Measurements from ENCODE around the gene KLK7.

Gene KLK7

DNA sequence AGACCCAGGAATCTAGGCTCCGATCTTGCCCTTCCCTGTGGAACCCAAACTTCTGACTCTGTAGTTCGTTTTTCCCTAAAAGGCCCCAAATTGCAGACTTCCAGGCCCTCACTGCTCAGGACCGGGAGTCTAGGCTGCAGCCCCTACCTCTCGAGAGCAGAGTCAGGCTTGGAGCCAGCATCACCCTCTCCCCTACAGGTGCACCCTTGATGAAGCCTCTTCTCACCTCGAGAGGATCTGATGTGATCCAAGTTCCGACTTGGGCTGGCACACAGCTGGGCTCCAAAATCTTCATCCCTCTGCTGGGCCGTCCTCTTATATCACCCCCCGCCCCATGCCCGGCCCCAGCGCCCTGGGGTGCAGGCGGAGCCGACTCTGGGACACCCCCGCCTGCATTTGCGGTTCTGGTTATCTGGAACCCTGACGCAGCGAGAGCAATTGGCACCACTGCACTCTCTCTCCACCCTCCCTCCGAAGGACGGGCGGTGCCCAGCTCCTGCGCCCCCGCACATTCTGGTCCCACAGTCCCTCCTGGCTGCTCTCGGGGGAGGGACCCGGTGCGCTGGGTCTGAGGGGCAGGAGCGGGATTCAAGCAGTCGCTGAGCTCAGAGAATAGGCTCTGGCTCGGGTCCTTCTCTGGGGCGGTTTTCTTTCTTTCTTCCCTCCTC is at the start of gene KLK7:
KLK7 (minus strand) TSS at position 293 of the 668 bp plus-strand sequence. CDS start 1,518 bp downstream, outside the sequence.
- H3K4me3 ChIP-seq (ENCODE audit: low read length), result peak within 1 kb of the TSS; percentile 21; the same call in 1 of the 2 replicates
- H3K4me1 ChIP-seq (ENCODE audit: control insufficient read depth, insufficient read depth, low read length), result peaks cover 1% of the 10 kb centered on the region
- H3K9me3 ChIP-seq (ENCODE audit: control insufficient read depth, insufficient read depth, low read length), result no peaks in the 10 kb centered on the region
- no peak within 1 kb of the TSS for H3K27ac ChIP-seq (ENCODE audit: low read length)
- H3K27me3 ChIP-seq (ENCODE audit: control insufficient read depth, insufficient read depth, low read length), result no peaks in the 10 kb centered on the region
- WGBS (ENCODE audit: insufficient coverage, insufficient read length), result no CpG with 5 or more reads among the region's 28 CpGs
- no peaks in the 10 kb centered on the region for H3K36me3 ChIP-seq (ENCODE audit: control insufficient read depth, insufficient read depth, low read length)
- no peak for DNase-seq (ENCODE audit: low read depth, low spot score)

DNA sequence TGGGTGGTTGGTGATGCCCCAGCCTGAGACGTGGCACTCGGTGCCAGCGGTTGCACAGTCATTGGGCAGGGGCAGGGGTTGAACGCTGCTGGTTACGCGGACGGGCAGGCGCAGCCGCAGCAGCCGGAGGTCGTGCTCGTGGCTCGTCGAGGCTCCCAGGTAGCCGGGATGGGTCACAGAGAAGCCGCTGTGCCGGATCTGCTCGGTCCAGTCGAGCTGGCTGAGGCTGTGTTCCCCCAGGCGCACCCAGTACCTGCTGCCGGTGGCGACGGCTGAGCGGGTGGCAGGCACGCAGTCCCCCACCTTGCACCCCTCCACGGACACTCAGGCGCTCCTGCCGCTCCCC is 48.1 kb upstream of the KLK7 start:
- Histone ChIP-seq H3K27ac (ENCODE audit: low read length) (no peak overlapping the region), H3K9me3 (ENCODE audit: control insufficient read depth, insufficient read depth, low read length) (no peaks in the 10 kb centered on the region), H3K36me3 (ENCODE audit: control insufficient read depth, insufficient read depth, low read length) (no peaks in the 10 kb centered on the region), H3K4me3 (ENCODE audit: low read length) (no peak overlapping the region), H3K4me1 (ENCODE audit: control insufficient read depth, insufficient read depth, low read length) (no peaks in the 10 kb centered on the region; the same call in 1 of the 2 replicates), H3K27me3 (ENCODE audit: control insufficient read depth, insufficient read depth, low read length) (no peaks in the 10 kb centered on the region)
- WGBS (ENCODE audit: insufficient coverage, insufficient read length), result no CpG with 5 or more reads among the region's 28 CpGs
- DNase-seq (ENCODE audit: low read depth, low spot score), result no peak

DNA sequence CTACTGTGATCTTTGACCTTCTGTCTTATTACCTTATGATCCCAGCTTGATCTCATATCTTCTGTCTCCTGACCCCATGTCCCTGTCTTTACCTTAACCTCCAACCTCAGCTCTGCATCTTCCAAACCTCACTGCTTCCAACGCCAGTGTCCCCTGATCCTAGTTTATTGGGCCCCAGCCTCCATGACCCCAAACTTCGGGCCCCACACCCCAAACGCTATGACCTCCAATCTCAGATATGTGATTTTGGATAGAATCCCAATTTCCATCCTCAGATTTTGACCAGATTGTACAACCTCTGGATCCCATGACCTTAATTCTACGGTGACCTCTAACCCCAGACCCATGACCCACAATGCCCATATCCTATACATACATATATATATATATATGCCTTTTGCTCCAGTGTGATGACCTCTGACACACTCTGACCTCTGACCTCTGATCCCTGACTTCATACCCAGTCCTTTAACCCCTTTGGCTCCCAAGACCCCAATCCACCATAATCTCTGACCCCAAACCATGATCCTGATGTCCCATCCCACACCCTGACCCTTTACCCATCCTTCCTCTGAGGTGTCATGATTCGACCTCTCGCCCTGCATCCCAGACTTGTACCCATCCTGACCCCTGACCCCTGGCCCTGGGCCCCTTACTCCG is 47.6 kb upstream of the KLK7 start:
- Histone ChIP-seq H3K4me3 (ENCODE audit: low read length) (no peak overlapping the region), H3K27me3 (ENCODE audit: control insufficient read depth, insufficient read depth, low read length) (no peaks in the 10 kb centered on the region), H3K4me1 (ENCODE audit: control insufficient read depth, insufficient read depth, low read length) (no peaks in the 10 kb centered on the region; the same call in 1 of the 2 replicates), H3K27ac (ENCODE audit: low read length) (no peak overlapping the region), H3K9me3 (ENCODE audit: control insufficient read depth, insufficient read depth, low read length) (no peaks in the 10 kb centered on the region), H3K36me3 (ENCODE audit: control insufficient read depth, insufficient read depth, low read length) (no peaks in the 10 kb centered on the region)
- no CpG with 5 or more reads among the region's 7 CpGs for WGBS (ENCODE audit: insufficient coverage, insufficient read length)
- DNase-seq (ENCODE audit: low read depth, low spot score), result no peak

DNA sequence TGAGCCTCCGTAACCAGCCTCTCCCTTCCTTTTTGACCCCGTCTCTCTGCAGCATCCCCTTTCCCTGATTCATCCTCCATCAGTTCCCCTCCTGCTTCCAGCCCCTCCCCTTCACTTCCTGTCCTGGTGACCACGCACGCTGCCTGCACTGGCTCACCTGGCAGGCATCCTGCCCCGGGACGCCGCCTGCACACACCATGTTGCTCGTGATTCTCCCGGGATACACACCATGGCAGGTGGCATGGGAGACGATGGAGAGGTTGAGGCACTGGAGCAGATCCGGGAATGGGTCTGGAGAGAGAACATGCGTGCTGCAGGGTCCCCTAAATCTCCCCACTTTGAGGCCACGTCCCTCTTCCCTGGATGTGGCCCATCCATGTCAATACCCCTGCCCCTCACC is 46.9 kb upstream of the KLK7 start:
- H3K9me3 ChIP-seq (ENCODE audit: control insufficient read depth, insufficient read depth, low read length), result no peaks in the 10 kb centered on the region
- no CpG with 5 or more reads among the region's 13 CpGs for WGBS (ENCODE audit: insufficient coverage, insufficient read length)
- no peak overlapping the region for H3K4me3 ChIP-seq (ENCODE audit: low read length)
- H3K4me1 ChIP-seq (ENCODE audit: control insufficient read depth, insufficient read depth, low read length), result peaks cover 2% of the 10 kb centered on the region; the same call in 1 of the 2 replicates
- no peak for DNase-seq (ENCODE audit: low read depth, low spot score)
- H3K27me3 ChIP-seq (ENCODE audit: control insufficient read depth, insufficient read depth, low read length), result no peaks in the 10 kb centered on the region
- no peak overlapping the region for H3K27ac ChIP-seq (ENCODE audit: low read length)
- no peaks in the 10 kb centered on the region for H3K36me3 ChIP-seq (ENCODE audit: control insufficient read depth, insufficient read depth, low read length)

DNA sequence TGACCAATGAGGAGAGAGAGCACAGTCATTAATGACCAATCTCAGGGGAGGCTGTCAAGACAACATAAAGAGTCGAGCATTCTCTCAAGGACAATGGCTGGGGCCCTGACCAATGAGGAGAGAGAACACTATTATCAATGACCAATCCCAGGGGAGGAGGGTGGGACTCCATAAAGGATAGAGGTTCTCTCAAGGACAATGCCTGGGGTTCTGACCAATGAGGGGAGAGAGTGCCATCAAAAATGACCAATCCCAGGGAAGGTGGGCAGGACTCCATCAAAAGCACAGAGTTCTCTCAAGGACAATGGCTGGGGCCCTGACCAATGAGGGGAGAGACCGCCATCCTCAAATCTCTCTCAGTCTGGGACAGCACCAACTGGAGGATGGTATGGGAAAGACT is 46.0 kb upstream of the KLK7 start:
- H3K4me3 ChIP-seq (ENCODE audit: low read length), result no peak overlapping the region
- no peak overlapping the region for H3K27ac ChIP-seq (ENCODE audit: low read length)
- H3K27me3 ChIP-seq (ENCODE audit: control insufficient read depth, insufficient read depth, low read length), result no peaks in the 10 kb centered on the region
- DNase-seq (ENCODE audit: low read depth, low spot score), result no peak
- WGBS (ENCODE audit: insufficient coverage, insufficient read length), result no CpG with 5 or more reads among the region's 2 CpGs
- H3K9me3 ChIP-seq (ENCODE audit: control insufficient read depth, insufficient read depth, low read length), result no peaks in the 10 kb centered on the region
- peaks cover 2% of the 10 kb centered on the region; the same call in 1 of the 2 replicates for H3K4me1 ChIP-seq (ENCODE audit: control insufficient read depth, insufficient read depth, low read length)
- no peaks in the 10 kb centered on the region for H3K36me3 ChIP-seq (ENCODE audit: control insufficient read depth, insufficient read depth, low read length)

DNA sequence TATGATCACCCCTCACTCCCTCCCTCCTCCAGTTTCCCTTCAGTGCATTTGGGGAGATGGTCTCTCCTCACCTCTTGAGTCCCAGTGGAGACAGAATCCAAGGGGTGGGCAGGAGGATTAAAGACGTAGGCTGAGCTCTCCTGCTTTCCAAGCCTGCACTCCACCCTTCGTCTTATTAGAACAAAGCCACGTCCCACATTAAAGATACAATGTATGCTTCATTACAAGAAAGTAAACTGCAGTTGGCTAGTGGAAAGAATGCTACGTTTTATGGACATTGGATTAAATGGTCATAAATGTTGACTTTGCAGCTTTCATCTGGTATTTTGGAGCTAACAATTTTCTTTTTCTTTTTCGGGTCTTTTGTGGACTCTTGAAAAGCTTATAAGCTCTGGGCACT is 44.2 kb upstream of the KLK7 start:
- no CpG with 5 or more reads among the region's 5 CpGs for WGBS (ENCODE audit: insufficient coverage, insufficient read length)
- Histone ChIP-seq H3K27me3 (ENCODE audit: control insufficient read depth, insufficient read depth, low read length) (no peaks in the 10 kb centered on the region), H3K4me3 (ENCODE audit: low read length) (no peak overlapping the region), H3K36me3 (ENCODE audit: control insufficient read depth, insufficient read depth, low read length) (no peaks in the 10 kb centered on the region), H3K4me1 (ENCODE audit: control insufficient read depth, insufficient read depth, low read length) (peaks cover 2% of the 10 kb centered on the region; the same call in 1 of the 2 replicates), H3K27ac (ENCODE audit: low read length) (no peak overlapping the region), H3K9me3 (ENCODE audit: control insufficient read depth, insufficient read depth, low read length) (no peaks in the 10 kb centered on the region)
- DNase-seq (ENCODE audit: low read depth, low spot score), result no peak

DNA sequence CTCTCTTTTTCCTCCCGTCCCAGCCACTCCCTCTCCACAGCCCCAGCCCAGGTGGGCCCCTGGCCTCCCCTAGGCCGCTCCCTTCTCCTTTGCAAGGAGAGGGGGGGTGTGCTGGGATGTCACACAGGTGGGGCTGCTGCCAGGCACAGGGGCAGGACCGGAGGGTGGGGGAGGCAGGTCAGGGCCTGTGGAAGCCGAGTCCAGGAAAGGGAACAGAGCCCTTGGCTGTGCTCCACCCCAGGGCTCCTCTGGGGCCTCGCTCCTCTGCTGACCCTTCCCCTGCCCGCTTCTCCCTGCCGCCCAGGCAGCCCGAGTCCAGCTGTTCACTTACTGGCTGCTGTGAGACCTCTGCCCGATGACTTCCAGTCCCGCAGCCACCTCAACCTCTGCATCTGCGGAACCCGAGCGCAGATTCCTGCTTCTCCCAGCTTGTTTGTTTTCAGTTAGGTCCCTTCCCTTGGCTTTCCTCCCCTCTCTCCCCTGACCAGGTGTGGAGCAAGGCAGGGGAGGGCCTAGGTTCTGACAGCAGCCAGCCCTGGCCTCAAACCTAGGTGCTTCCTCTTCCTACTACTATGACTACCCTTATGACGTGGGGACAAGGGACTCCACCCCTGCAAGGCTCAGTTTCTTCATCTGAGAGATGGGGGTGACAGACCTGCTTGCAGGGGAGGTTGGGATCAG is 43.5 kb upstream of the KLK7 start:
- no CpG with 5 or more reads among the region's 14 CpGs for WGBS (ENCODE audit: insufficient coverage, insufficient read length)
- no peaks in the 10 kb centered on the region for H3K27me3 ChIP-seq (ENCODE audit: control insufficient read depth, insufficient read depth, low read length)
- peaks cover 2% of the 10 kb centered on the region; the same call in 1 of the 2 replicates for H3K4me1 ChIP-seq (ENCODE audit: control insufficient read depth, insufficient read depth, low read length)
- H3K27ac ChIP-seq (ENCODE audit: low read length), result no peak overlapping the region
- H3K36me3 ChIP-seq (ENCODE audit: control insufficient read depth, insufficient read depth, low read length), result no peaks in the 10 kb centered on the region
- H3K4me3 ChIP-seq (ENCODE audit: low read length), result no peak overlapping the region; the same call in 1 of the 2 replicates
- DNase-seq (ENCODE audit: low read depth, low spot score), result no peak
- H3K9me3 ChIP-seq (ENCODE audit: control insufficient read depth, insufficient read depth, low read length), result no peaks in the 10 kb centered on the region

DNA sequence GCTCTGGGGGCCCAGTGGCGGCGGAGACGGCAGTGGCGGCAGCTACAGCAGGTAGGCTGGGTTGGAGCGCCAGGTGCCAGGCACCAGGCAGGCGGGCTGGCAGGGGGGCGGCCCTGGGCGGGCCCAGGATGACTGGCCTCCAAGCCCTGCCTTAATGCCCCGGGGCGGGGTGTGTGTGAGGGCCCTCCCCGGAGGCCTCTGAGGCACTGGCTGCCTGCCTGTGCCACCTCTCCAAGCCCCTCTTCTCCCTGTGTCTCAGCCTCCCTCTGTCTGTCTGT is 42.8 kb upstream of the KLK7 start, which contains the start of gene KLK11:
KLK11 (minus strand) TSS at position 63 of the 278 bp plus-strand sequence. CDS start 985 bp downstream, outside the sequence.
- no peaks in the 10 kb centered on the region for H3K36me3 ChIP-seq (ENCODE audit: control insufficient read depth, insufficient read depth, low read length)
- H3K9me3 ChIP-seq (ENCODE audit: control insufficient read depth, insufficient read depth, low read length), result no peaks in the 10 kb centered on the region
- WGBS (ENCODE audit: insufficient coverage, insufficient read length), result no CpG with 5 or more reads among the region's 11 CpGs
- DNase-seq (ENCODE audit: low read depth, low spot score), result no peak
- no peak within 1 kb of the TSS for H3K27ac ChIP-seq (ENCODE audit: low read length)
- H3K27me3 ChIP-seq (ENCODE audit: control insufficient read depth, insufficient read depth, low read length), result no peaks in the 10 kb centered on the region
- H3K4me3 ChIP-seq (ENCODE audit: low read length), result no peak within 1 kb of the TSS; the same call in 1 of the 2 replicates
- peaks cover 2% of the 10 kb centered on the region; the same call in 1 of the 2 replicates for H3K4me1 ChIP-seq (ENCODE audit: control insufficient read depth, insufficient read depth, low read length)

DNA sequence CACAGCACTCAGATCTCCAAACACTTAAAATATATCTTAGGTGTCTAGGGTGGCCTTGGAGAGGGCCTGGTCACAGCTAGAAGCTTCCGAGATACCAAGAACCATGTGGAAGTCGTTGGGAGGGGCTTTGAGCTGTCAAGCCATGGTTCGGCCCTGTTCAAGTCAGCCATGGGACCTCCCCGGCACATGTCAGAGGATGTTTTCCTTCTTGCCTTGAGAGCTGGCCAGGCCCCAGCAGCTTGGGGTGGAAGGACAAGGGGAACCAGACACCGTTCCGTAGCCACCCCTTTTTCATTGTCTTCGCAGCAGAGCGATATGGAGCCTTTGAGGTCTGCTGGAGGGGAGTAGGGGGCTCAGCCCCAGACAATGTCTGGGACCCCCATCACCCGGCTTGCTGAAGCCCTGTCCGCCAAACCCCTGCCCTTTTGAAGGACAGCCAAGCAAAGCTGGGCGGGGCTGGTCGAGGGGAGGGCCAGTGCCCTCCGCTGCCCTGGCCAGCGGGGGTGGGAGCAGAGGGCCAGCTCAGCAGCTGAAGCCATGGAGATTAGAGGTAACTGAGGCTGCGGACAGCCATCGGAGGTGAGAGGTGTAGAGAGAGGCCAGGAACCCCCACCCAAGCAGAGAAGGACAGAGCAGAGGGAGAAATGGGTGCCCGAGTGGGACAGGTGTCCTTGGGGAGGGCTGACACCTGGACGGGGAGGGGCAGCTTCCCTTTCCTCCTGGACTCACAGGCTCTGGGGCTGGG is 42.3 kb upstream of the KLK7 start:
- H3K36me3 ChIP-seq (ENCODE audit: control insufficient read depth, insufficient read depth, low read length), result no peaks in the 10 kb centered on the region
- no peaks in the 10 kb centered on the region for H3K27me3 ChIP-seq (ENCODE audit: control insufficient read depth, insufficient read depth, low read length)
- no peak overlapping the region for H3K27ac ChIP-seq (ENCODE audit: low read length)
- no peak overlapping the region for H3K4me3 ChIP-seq (ENCODE audit: low read length)
- no peaks in the 10 kb centered on the region for H3K9me3 ChIP-seq (ENCODE audit: control insufficient read depth, insufficient read depth, low read length)
- DNase-seq (ENCODE audit: low read depth, low spot score), result no peak
- H3K4me1 ChIP-seq (ENCODE audit: control insufficient read depth, insufficient read depth, low read length), result peaks cover 2% of the 10 kb centered on the region; the same call in 1 of the 2 replicates
- WGBS (ENCODE audit: insufficient coverage, insufficient read length), result no CpG with 5 or more reads among the region's 18 CpGs

DNA sequence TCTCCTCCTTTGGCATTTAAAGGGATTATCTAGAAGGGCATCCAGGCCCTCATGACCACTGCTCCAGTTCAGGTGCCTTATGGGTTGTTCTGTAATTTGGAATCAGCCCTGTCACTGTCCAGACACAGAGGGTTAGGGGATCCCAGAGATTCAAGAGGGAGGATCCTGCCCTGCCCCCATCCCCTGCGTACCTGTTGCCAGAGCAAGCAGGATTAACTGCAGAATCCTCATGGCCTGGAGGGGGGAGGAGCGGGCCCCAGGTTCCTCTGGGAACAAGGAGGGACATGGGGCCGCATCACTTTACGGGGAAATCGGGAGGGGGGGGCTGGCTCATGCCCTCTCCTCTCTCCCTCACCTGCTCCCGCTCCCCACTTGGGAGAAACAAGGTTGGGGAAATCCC is 41.7 kb upstream of the KLK7 start:
- no CpG with 5 or more reads among the region's 6 CpGs for WGBS (ENCODE audit: insufficient coverage, insufficient read length)
- Histone ChIP-seq H3K4me3 (ENCODE audit: low read length) (no peak overlapping the region), H3K27ac (ENCODE audit: low read length) (no peak overlapping the region), H3K36me3 (ENCODE audit: control insufficient read depth, insufficient read depth, low read length) (no peaks in the 10 kb centered on the region), H3K9me3 (ENCODE audit: control insufficient read depth, insufficient read depth, low read length) (no peaks in the 10 kb centered on the region), H3K4me1 (ENCODE audit: control insufficient read depth, insufficient read depth, low read length) (peaks cover 2% of the 10 kb centered on the region; the same call in 1 of the 2 replicates), H3K27me3 (ENCODE audit: control insufficient read depth, insufficient read depth, low read length) (no peaks in the 10 kb centered on the region)
- DNase-seq (ENCODE audit: low read depth, low spot score), result no peak
